ENCODE data around the gene AP3D1.

DNA sequence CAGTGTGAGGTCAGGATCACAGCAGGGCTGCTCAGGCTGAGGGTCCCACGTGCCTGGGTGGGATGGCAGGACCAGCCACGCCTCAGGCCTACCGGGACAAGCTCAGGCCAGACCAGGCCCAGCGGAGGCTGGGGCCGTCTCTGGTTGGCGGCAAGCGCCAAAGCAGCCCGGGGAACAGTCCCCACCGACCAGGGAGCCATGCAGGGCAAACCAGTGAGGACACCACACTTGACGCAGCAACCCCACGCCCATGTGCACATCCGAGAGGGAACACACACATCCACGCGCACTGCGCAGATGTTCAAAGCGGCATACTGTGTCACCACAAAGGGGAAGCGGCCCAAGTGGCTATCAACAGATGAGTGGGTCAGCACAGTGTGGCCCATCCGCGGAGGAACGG, 39.5 kb downstream of the AP3D1 start:
- TF ChIP-seq, protein P1, sequence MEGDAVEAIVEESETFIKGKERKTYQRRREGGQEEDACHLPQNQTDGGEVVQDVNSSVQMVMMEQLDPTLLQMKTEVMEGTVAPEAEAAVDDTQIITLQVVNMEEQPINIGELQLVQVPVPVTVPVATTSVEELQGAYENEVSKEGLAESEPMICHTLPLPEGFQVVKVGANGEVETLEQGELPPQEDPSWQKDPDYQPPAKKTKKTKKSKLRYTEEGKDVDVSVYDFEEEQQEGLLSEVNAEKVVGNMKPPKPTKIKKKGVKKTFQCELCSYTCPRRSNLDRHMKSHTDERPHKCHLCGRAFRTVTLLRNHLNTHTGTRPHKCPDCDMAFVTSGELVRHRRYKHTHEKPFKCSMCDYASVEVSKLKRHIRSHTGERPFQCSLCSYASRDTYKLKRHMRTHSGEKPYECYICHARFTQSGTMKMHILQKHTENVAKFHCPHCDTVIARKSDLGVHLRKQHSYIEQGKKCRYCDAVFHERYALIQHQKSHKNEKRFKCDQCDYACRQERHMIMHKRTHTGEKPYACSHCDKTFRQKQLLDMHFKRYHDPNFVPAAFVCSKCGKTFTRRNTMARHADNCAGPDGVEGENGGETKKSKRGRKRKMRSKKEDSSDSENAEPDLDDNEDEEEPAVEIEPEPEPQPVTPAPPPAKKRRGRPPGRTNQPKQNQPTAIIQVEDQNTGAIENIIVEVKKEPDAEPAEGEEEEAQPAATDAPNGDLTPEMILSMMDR (IDR thresholded peaks at IDR 0.05; ENCODE audit: low read depth, low read length): no peak
- no peak for TF ChIP-seq POLR2A (IDR thresholded peaks at IDR 0.05; ENCODE audit: extremely low read depth, insufficient read length)
